Bone marrow (tissue), 2 donors: Measurements from ENCODE around the gene STMP1.
A peak's percentile ranks its signal among the peaks of the same experiment; 100 is the strongest.

Experiments
- DNase-seq, 2 donors: peaks; one replicate each; lab custom pipeline; 2025; lab: John Stamatoyannopoulos, UW

Gene STMP1

DNA sequence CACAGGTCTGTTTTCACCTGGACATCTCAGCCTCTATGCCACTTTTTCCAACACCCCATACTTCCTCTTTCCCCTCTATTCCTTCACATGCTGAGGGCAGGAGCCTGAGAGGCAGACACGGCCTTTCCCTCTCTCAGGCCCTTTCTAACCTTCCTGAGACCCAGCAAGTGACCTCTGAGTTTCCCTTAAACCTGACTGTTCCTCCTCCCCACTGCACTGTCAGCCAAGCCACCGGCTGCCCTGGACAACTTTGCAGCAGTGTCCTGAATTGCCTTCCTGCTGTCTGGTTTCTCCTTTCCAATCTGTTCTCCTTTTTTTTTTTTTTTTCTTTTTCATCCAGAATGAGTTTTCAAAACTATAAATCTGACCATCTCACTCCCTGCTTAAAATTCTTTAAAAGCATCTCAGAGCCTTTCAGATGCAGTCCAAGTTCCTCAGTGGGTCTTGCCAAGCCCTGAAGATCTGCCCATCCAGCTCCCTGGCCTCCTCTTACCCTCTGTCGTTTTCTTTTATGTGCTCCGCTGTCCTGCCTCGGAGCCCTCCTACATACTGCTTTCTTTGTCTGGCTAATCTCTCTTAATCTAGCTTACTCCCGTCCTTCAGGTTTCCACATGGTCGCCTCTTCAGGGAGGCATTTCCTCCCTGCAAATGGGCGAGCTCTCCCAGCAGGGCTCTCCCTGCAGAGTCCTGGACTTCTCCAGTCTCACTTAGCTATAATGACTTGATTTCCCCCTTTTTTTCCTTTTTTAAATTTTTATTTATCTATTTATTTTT is 35.1 kb downstream of the STMP1 start:
- no peak for DNase-seq

DNA sequence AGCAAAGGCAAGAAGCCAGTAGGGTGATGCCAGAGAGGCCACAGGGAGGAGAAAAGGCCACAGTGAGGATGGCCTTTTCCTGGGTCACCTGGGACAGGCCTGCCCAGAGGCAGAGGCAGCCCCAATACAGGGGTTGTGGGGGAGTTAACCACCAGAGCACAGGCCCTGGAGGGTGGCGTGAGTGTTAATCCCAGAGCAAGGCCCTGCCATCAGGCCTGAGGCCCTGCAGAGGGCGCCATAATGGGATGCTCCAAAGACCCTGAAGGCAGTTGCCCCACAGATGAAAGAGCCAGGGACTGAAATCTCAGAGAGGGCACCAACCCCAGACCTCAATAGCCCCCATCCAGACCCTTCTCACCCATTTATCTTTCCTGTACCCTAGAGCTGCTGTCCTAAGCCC is 41.8 kb downstream of the STMP1 start:
- DNase-seq, result no peak

DNA sequence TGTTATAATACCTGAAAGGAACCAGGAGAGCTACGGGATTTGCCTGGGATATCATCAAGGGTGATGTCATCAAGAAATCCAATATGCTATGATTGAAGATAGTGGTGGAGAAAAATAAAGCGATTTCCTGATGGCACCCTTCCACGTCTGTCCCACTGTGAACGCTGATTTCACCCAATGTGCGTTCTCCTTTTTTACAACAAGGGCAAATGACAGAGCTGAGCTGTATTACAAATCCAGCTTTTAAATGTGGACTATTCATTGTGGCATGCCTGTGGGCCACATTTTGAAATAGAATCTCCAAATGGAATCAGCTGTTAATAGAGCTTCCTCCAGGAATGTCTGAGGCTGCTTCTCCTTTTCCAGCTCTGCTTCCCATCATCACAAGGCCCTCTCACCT is 42.4 kb downstream of the STMP1 start:
- DNase-seq, result no peak

DNA sequence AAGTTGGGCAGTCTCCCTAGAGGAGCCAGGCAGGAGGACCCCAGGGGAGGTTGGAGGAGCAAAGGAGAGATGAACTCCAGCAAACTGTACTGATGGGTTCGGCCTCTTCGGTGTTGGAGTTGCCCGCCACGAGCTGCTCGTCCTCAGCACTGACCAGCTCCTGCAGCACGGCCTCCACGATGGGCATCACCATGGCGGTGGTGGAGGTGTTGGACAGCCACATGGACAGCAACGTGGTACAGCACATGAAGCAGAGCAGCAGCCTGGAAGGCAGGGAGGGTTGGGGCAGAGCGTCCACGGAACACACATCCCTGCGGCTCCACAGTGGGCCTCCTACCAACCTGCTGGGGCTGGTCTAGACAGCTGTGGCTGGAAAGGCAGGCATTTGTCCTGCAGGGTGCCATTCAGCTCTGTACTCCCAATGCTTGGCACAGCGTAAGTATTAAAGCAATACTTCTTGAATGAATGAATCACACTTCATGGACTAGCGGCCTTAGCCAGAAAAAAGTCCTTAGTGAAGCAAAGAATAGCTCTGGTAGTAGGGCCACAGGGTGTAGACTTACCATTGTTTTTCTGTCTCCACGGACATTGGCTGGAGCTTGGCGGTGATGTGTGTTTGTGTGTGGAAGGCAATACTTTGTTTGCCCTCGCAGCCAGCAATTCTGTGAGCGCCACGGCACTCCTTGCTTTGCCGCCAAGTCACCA is 43.9 kb downstream of the STMP1 start:
- DNase-seq, result no peak

DNA sequence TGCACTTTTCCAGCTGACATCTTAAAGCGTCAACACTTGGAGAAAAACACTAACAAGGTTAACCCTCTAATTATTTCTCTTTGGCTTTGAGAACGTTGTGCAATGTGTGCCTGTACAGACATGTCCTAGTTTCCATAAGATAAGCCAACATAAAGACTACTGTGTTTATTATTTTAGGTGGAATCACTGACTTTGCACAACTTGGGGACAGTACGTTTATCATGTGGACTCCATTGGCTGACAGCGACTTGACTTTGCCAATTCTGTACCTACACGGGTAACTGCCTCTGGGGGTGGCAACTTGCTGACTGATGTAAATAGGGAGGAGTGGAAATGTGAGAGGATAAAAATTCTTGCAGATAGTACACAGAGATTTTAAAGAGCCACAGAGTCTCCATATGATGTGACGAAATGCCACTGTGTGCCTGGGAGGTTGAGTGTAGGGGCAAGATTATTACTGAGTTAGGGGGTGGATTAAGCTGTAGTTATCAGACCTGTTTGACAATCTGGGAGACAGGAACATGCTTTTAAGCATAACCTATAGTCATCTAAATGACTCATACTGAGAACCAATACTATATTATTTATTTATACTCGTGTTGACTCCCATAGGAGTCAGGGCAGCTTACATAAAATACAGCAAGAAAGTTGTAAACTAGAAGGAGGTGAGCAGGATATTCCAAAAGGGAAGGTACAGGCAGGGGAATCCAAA is 44.7 kb downstream of the STMP1 start:
- DNase-seq, result no peak

DNA sequence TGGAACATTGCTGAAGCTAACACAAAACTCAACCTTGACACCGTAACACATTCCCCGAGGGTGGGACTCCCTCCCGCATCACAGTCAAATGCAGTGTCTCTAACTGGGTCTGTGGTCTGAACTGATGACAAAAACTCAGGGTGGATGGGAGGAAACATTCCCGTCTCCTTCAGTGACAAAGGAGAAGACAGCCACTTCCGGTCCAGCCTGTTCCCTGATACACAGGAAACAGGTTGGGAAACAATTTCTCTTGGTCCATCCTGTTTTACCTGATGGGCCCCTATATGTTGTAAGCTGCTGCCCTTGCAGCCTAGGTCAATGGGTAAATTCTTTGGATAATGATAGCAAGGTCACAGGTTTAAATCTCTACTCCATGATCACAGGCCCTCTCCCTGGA is 45.3 kb downstream of the STMP1 start:
- no peak for DNase-seq

DNA sequence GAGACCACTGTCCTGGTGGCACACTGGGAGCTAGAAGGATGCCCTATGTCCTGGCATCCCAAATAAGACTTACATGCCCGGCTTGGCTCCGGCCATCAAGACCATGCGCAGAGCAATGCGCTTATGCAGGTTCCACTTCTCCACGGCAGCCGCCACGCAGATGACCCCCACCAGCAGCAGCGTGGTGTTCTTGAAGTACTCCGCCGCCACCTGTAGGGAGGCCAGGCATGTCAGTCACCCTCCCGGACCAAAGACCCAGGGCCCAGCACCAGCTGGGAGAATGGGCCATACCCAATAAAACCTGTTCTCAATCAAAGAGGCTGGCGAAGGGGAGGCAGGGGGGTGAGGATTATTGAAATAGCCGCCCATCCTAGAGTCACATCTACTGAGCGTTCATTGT is 45.7 kb downstream of the STMP1 start:
- DNase-seq, result no peak

DNA sequence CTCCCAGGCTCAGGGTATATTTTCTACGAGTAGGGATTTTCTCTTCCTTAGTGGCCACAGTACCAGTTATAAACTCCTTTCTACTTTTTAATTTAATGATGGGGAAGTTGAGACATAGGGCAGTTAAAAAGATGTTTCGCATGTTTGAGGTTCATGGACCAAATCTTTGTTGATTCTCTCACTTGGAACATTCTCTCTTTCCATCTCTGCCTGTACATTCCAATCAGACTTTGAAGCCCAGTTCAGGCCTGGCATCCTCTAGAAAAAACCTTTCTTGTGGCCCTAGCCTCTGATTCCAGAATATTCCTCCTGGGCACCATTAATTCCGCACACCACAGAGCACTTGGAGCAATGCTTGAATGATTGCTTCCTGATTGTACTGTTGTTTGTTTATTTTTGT is 47.2 kb downstream of the STMP1 start:
- DNase-seq, result no peak

DNA sequence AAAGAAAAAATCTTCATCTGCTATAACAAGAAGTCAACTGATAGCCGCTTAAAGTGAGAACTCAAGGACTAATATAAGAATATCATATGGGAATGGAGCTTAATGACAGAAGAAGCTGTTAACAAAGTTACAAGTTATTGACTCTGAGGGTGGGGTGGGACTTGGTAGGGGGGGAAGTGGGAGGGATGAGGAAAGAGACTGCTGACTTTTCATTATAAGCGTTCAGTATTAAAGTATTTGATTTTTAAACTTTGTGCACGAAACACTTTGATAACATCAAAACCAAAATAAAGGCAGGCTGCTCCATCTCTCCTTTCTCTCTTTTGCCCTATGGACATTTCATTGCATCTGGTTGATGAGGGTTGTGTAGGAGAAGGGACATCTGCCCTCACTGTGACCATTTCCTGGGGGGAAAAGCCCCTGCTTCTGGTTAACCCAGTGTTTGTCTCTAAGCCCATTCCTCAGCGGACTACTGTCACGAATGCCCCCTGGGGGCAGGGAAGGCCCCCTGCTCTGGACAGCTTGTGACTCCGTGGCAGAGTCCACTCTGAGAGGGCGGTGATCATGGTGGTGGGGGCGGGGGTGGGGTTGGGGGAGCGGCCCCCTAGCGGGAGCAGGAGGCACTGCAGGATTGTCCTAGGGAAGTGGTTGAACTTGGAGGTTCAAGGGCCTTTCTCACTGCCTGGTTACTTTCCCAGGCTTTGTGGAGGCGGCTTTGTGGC is 48.3 kb downstream of the STMP1 start:
- peak in 1 of 2 donors; percentile 1 for DNase-seq

DNA sequence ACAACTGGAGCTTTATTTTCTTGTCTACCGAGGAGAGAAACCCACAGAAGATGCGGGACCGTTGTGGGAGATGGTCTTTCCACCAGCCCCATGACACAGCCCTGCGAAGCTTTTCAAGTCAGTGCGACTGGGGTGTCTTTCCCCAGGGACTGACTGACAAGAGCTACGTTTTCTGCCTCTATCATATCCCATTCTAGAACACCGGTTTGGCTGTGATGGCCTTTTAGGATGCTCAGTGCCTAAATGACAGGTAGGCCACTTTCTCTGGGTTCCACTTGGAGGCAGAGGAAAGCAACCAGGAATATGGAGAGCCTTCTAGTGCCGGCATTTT is 48.8 kb downstream of the STMP1 start:
- DNase-seq, result no peak

DNA sequence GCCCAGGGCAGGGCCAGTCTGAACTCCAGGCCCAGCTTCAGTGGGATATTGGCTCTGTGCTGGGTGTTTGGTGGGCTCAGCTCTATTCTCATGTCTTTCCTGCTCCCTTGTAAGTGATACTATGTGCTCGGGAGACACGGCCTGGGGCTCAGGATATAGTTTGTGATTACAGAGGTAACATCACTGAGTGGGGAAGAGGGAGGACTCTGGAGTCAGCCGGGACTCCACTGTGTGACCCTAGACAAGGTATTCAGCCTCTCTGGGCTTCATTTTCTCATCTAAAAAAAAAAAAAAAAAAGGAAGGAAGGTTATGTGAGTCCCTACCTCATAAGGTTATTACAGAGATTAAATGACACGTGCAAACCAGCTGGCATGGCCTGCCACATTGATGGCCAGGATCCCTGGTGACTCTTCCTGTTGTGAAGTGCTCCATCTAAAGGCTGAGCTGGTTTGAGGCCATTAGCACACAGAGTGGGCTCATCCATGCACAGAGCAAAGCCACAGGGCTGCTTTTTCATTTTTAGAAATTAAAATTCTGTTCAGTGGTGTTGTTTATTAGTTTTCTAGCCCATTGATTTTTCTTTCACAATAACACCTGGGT is 50.0 kb downstream of the STMP1 start:
- DNase-seq, result no peak

DNA sequence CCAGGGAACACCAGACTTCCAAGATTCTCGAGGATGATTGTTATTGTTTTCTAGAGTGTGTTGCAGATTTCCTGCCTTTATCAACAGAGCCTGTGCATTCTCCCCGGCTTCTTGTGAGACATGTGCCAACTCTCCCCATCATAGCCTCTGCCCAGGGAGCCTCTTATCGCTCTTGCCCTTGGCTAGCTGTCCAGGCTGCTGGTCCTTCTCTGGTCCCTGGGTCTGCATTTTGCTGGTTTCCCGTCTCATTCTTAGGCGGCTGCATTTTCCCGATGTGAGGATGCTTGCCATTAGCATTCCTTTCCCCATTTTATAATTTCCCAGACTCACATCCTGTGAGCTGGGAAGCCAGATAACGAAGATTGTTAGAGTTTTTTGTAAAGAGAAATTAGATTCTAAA is 50.5 kb downstream of the STMP1 start:
- DNase-seq, result no peak

DNA sequence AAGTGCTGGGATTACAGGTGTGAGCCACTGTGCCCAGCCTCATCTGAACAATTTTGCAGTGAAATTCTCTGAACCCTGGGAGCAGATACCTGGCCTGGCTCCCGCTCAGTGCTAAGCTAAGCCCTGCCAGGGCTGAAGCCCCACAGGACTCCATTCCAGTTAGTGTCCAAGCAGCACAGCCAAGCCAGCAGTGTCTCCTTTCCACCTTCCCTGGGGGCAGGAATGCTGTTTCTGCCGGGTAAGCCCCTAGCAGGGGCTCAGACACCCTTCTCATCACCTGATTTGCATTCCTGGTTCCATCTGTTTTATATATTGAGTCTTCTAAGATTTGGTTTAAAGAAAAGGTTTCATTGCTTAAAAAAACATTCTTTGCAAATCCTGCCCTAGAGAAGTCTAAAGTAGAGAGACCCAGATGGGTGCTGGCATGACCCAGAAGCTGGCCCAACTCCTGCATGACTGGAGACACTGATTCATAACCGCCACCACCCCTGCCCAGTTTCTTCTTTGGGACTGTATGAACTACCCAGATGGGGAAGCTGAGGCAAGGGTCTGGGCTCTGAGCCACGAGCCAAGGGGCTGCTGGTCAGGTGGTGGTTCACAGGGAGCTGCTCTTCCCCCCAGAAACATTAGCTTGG is 51.6 kb downstream of the STMP1 start:
- DNase-seq, result no peak

DNA sequence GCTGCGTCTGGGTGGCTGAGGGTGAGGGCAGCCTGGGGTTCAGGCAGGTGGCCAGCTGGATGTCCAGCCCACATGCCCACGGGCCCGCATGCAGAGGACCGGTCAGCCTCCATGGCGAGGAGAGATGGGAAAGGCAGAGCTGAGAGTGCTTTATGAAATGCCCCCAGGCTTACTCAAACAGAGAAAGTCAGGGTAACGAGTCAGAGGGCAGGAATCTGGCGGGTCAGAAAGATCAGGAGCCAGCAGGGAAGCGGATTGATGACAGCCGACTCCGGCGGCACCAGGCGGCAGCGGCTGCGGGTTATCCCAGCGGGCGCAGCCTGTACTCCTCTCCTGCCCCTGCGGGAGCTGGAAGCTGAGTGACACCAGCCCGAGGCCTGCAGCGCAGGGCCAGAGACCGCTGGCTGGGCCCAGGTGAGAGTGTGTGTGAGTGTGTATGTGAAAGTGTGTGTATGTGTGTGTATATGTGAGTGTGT is 52.3 kb downstream of the STMP1 start:
- DNase-seq, result no peak

DNA sequence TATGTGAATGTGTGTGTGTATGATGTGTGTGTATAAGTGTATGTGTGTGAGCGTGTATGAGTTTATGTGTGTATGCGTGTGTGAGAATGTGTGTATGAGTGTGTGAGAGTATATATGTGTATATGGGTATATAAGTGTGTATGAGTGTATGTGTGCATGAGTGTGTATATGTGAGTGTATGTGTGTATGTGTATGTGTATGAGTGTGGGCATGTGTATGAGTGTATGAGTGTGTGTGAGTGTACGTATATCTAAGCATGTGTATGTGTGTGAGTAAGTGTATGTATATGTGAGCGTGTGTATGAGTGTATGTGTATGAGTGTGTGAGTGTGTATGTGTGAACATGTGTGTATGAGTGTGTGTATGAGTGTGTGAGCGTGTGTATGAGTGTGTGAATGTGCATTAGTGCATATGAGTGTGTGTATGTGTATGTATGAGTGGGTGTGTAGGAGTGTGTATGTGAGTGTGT is 52.8 kb downstream of the STMP1 start:
- no peak for DNase-seq

DNA sequence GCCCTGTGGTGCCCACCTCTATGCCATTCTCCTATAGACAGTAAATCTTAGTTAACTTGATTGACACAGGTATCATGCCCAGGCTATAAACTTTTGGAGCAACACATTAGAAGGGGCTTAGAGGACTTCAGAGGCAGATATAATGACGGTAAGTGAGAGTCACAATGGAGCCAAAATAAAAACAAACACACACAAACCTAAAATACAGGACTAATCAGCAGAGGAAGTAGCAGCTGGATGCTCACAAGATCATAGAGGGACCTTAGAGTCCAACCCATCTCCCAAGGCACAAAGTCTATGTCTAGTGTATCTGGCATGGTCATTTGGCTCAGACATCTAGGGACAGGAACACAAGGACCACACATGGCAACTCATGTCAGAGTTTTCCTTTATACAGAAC is 53.4 kb downstream of the STMP1 start:
- DNase-seq, result no peak

DNA sequence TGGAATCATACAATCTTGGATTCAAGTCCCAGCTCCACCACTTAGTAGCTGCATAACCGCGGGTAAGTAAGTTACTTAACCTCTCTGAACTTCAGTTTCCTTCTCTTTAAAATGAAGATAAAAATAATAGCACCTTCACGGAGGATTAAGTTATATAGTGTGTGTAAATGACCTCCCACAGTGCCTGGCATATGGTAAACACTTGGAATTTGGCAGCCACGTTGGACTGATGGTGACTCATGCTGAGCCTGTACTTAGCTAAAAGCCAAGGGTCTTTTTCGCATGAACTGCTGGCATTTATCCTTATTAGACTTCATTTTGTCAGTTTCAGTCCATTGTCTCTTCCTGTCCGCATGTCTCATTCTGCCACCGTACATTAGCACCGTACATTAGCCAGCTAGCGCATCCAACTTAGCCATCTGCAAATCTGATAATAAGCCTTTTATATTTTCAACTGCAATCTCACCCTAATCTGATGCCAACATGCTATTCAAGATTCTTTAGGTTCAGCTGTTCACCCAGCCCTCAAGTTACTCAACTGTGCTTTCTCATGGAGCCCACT is 54.4 kb downstream of the STMP1 start:
- no peak for DNase-seq

DNA sequence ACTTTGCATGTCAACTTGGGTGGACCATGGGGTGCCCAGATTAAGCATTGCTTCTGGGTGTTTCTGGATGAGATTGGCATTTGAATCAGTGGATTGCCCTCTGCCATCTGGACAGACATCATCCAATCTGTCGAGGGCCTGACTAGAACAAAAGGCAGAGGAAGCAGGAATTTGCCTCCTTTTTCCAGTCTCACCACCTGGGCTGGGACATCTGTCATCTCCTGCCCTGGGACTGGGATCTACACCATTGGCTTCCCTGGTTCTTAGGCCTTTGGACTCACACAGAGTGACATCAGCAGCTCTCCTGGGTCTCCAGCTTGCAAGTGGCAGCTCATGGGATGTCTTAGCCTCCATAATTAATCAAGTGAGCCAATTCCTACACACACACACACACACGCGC is 55.4 kb downstream of the STMP1 start:
- no peak for DNase-seq

DNA sequence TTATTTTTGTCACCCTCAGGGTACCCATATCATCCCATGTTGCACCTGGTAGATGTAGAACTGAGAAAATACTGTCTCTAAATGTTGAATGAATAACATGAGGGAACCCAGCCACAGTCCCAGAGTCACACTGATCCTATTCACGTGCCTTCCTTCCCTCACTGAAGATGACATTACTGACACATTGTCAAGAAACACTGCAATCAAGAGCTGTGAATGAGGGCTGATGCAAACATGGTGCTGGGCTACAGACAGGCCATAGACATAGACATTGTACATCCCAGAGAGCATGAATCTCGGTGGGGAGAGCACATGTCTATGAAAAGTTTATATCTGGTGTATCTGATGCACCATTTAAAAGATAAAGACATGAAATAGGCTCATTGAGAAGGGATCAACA is 55.9 kb downstream of the STMP1 start:
- DNase-seq, result no peak

DNA sequence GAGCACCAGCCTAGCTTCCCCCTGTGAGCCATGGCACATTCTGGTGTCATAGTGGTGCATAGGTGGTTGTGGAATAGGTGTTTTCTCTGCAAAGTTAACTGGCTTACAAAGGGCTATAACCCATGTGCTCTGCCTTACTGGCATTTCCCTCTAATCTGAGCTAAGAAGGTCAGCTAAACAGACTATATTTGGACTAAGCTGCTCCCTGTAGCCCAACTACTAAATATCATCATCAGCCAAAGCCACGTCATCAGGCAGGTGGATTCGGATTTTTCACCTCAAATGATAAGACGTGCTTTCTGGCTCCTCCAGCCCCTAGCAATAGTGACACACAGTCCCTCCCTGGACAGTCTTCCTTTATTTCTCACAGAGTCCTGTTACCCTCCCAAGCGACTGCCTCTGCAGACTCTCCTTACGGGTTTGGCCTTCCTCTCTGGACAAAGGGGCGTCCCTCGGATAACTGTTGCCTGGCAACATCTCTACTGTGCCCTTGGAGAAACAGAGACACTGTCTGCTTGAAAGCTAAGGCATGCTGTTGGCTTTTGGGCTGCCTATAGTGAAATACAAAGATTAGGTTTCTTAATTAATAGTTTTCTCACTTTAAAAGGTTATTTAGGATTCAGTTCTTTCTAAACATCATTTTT is 56.6 kb downstream of the STMP1 start:
- DNase-seq, result no peak

DNA sequence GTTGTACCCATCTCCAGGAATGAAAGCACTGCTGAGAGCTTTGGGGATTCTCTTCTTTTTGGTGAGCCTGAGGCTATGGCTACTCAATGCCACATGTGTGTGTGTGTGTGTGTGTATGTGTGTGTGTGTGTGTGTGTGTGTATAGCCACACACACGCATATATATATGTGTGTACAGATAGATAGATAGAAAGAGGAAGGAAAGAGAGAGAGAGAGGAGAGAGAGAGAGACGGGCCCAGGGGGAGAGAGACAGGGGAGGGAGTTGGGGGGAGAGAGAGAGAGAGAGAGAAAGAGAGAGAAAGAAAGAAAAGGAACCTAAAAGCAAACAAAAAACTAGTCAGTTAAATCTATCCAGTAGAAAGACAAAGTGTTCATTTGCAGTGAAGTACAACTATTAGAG is 57.4 kb downstream of the STMP1 start:
- no peak for DNase-seq
